Measurements from ENCODE around the gene SPRR3.

SPRR3 gene

GRCh38 chr1:153025797-153026196, 24.2 kb downstream of the SPRR3 start:
- no peak overlapping the region for H2AFZ ChIP-seq (ENCODE audit: low read length)
- H3K23ac ChIP-seq (ENCODE audit: low read depth, low read length, poor library complexity), result no peak overlapping the region
- H3K27ac ChIP-seq (replicated peaks; ENCODE audit: low read length), result no peak overlapping the region
- no peak for DNase-seq (ENCODE audit: low spot score)
- H2BK15ac ChIP-seq (ENCODE audit: low read length), result no peak overlapping the region
- H2BK5ac ChIP-seq (ENCODE audit: low read length), result no peak overlapping the region
- H3K4me2 ChIP-seq (ENCODE audit: insufficient read depth, low read length, poor library complexity, severe bottlenecking), result no peak overlapping the region
- no peaks in the 10 kb centered on the region for H3K36me3 ChIP-seq (replicated peaks in 1 of 2; ENCODE audit: control insufficient read depth in 2 of 2, insufficient read depth in 2 of 2, low read length in 2 of 2)
- WGBS, 2 donors (ENCODE audit: extremely low coverage in 2 of 2, insufficient read length in 2 of 2, insufficient replicate concordance in 1 of 2), result no CpG with 5 or more reads among the region's 1 CpG
- H2BK12ac ChIP-seq (ENCODE audit: low read length), result no peak overlapping the region
- no peaks in the 10 kb centered on the region for H3K4me1 ChIP-seq (ENCODE audit: control insufficient read depth in 2 of 2, insufficient read depth in 1 of 2, low read depth in 1 of 2, low read length in 2 of 2)
- no peak overlapping the region for H3K14ac ChIP-seq (ENCODE audit: low read length)
- H3K4me3 ChIP-seq (ENCODE audit: low read length in 2 of 2), result no peak overlapping the region
- no peak overlapping the region for H3K18ac ChIP-seq (ENCODE audit: low read length)
- no peak overlapping the region for H2AK5ac ChIP-seq (ENCODE audit: low read depth, low read length)
- no peak overlapping the region for H2BK120ac ChIP-seq (ENCODE audit: low read depth, low read length)
- H3K27me3 ChIP-seq (ENCODE audit: control insufficient read depth in 3 of 3, insufficient read depth in 3 of 3, low read depth in 1 of 3, low read length in 3 of 3), result no peaks in the 10 kb centered on the region
- H4K91ac ChIP-seq (ENCODE audit: low read depth, low read length, poor library complexity), result no peak overlapping the region
- H3K4ac ChIP-seq (ENCODE audit: low read length), result no peak overlapping the region
- H3K9ac ChIP-seq (ENCODE audit: low read depth, low read length, poor library complexity), result no peak overlapping the region
- H4K8ac ChIP-seq (ENCODE audit: low read depth, low read length), result no peak overlapping the region
- H3K9me3 ChIP-seq (replicated peaks in 1 of 2; ENCODE audit: control insufficient read depth in 2 of 2, insufficient read depth in 1 of 2, low read depth in 1 of 2, low read length in 2 of 2), result no peaks in the 10 kb centered on the region
- no peaks in the 10 kb centered on the region for H3K79me1 ChIP-seq (ENCODE audit: low read depth, low read length)

- no peak overlapping the region for H2BK15ac ChIP-seq (ENCODE audit: low read length)
- no peaks in the 10 kb centered on the region for H3K9me3 ChIP-seq (replicated peaks in 1 of 2; ENCODE audit: control insufficient read depth in 2 of 2, insufficient read depth in 1 of 2, low read depth in 1 of 2, low read length in 2 of 2)
- no peaks in the 10 kb centered on the region for H3K36me3 ChIP-seq (replicated peaks in 1 of 2; ENCODE audit: control insufficient read depth in 2 of 2, insufficient read depth in 2 of 2, low read length in 2 of 2)
- H2BK5ac ChIP-seq (ENCODE audit: low read length), result no peak overlapping the region
- no peak overlapping the region for H3K27ac ChIP-seq (replicated peaks; ENCODE audit: low read length)
- WGBS, 2 donors (ENCODE audit: extremely low coverage in 2 of 2, insufficient read length in 2 of 2, insufficient replicate concordance in 1 of 2), result no CpG with 5 or more reads among the region's 1 CpG
- peaks cover 0 to 2% of the 10 kb centered on the region in 2 donors for H3K4me1 ChIP-seq (ENCODE audit: control insufficient read depth in 2 of 2, insufficient read depth in 1 of 2, low read depth in 1 of 2, low read length in 2 of 2)
- H3K18ac ChIP-seq (ENCODE audit: low read length), result no peak overlapping the region
- H3K79me1 ChIP-seq (ENCODE audit: low read depth, low read length), result no peaks in the 10 kb centered on the region
- no peak overlapping the region for H4K91ac ChIP-seq (ENCODE audit: low read depth, low read length, poor library complexity)
- no peaks in the 10 kb centered on the region for H3K27me3 ChIP-seq (ENCODE audit: control insufficient read depth in 3 of 3, insufficient read depth in 3 of 3, low read depth in 1 of 3, low read length in 3 of 3)
- no peak overlapping the region for H2AK5ac ChIP-seq (ENCODE audit: low read depth, low read length)
- no peak overlapping the region for H3K4me3 ChIP-seq (ENCODE audit: low read length in 2 of 2)
- H2BK12ac ChIP-seq (ENCODE audit: low read length), result no peak overlapping the region
- H3K23ac ChIP-seq (ENCODE audit: low read depth, low read length, poor library complexity), result no peak overlapping the region
- no peak overlapping the region for H4K8ac ChIP-seq (ENCODE audit: low read depth, low read length)
- no peak overlapping the region for H3K4ac ChIP-seq (ENCODE audit: low read length)
- H3K4me2 ChIP-seq (ENCODE audit: insufficient read depth, low read length, poor library complexity, severe bottlenecking), result no peak overlapping the region
- H3K14ac ChIP-seq (ENCODE audit: low read length), result no peak overlapping the region
- no peak overlapping the region for H3K9ac ChIP-seq (ENCODE audit: low read depth, low read length, poor library complexity)
- no peak for DNase-seq (ENCODE audit: low spot score)
- no peak overlapping the region for H2AFZ ChIP-seq (ENCODE audit: low read length)
- no peak overlapping the region for H2BK120ac ChIP-seq (ENCODE audit: low read depth, low read length)
Observed at GRCh38 chr1:153028766-153029165, 27.2 kb downstream of the SPRR3 start.

DNA sequence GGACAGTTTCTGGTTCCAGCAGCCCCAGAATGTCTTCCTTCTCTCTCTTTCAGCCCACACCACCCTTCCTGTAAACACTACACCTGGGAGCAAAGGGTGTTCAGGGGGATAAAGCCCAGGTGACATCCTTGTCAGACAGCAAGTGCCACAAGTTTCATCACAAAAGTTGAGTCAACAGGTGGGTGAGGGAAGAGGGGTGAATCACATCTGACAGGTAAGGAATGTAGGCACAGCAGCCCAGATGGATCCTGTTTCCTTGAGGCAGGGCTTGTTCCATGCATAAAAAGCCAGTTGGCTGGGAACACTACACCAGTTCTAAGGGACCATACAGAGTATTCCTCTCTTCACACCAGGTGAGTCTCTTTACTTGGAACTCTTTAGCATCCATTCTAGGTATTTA, 29.3 kb downstream of the SPRR3 start, which contains the start of gene SPRR1B:
Gene SPRR1B (plus strand): TSS at position 309 of the 400 bp plus-strand sequence. CDS start 1,143 bp downstream, outside the sequence.
- H3K4me2 ChIP-seq (ENCODE audit: insufficient read depth, low read length, poor library complexity, severe bottlenecking), result no peak within 1 kb of the TSS
- H4K8ac ChIP-seq (ENCODE audit: low read depth, low read length), result no peak within 1 kb of the TSS
- no peak within 1 kb of the TSS for H3K23ac ChIP-seq (ENCODE audit: low read depth, low read length, poor library complexity)
- H3K4ac ChIP-seq (ENCODE audit: low read length), result no peak within 1 kb of the TSS
- no peaks in the 10 kb centered on the region for H3K27me3 ChIP-seq (ENCODE audit: control insufficient read depth in 3 of 3, insufficient read depth in 3 of 3, low read depth in 1 of 3, low read length in 3 of 3)
- no peaks in the 10 kb centered on the region for H3K36me3 ChIP-seq (replicated peaks in 1 of 2; ENCODE audit: control insufficient read depth in 2 of 2, insufficient read depth in 2 of 2, low read length in 2 of 2)
- no peaks in the 10 kb centered on the region for H3K9me3 ChIP-seq (replicated peaks in 1 of 2; ENCODE audit: control insufficient read depth in 2 of 2, insufficient read depth in 1 of 2, low read depth in 1 of 2, low read length in 2 of 2)
- H3K4me1 ChIP-seq (ENCODE audit: control insufficient read depth in 2 of 2, insufficient read depth in 1 of 2, low read depth in 1 of 2, low read length in 2 of 2), result peaks cover 0 to 4% of the 10 kb centered on the region in 2 donors
- H2BK12ac ChIP-seq (ENCODE audit: low read length), result no peak within 1 kb of the TSS
- DNase-seq (ENCODE audit: low spot score), result no peak
- no peak within 1 kb of the TSS for H3K18ac ChIP-seq (ENCODE audit: low read length)
- no peak within 1 kb of the TSS for H3K14ac ChIP-seq (ENCODE audit: low read length)
- H2AK5ac ChIP-seq (ENCODE audit: low read depth, low read length), result no peak within 1 kb of the TSS
- H3K27ac ChIP-seq (replicated peaks; ENCODE audit: low read length), result no peak within 1 kb of the TSS
- no peak within 1 kb of the TSS for H2AFZ ChIP-seq (ENCODE audit: low read length)
- H3K79me1 ChIP-seq (ENCODE audit: low read depth, low read length), result no peaks in the 10 kb centered on the region
- no peak within 1 kb of the TSS for H3K9ac ChIP-seq (ENCODE audit: low read depth, low read length, poor library complexity)
- no peak within 1 kb of the TSS for H4K91ac ChIP-seq (ENCODE audit: low read depth, low read length, poor library complexity)
- H2BK15ac ChIP-seq (ENCODE audit: low read length), result no peak within 1 kb of the TSS
- no peak within 1 kb of the TSS for H3K4me3 ChIP-seq (ENCODE audit: low read length in 2 of 2)
- no peak within 1 kb of the TSS for H2BK5ac ChIP-seq (ENCODE audit: low read length)
- no peak within 1 kb of the TSS for H2BK120ac ChIP-seq (ENCODE audit: low read depth, low read length)

DNA sequence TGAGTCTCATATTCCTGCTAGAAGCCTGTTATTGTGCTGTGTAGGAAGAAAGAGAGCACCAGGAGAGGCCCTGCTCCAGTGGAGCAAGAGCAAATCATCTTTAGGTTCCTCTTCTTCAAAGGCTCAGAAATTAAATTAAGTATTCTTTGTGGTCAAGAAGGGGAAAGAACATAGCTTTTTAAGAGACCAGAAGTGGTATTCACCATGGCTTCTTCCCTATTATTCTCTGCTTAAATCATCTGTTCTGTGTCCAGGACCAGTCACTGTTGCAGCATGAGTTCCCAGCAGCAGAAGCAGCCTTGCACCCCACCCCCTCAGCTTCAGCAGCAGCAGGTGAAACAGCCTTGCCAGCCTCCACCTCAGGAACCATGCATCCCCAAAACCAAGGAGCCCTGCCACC, 30.5 kb downstream of the SPRR3 start:
- no peak overlapping the region for H4K8ac ChIP-seq (ENCODE audit: low read depth, low read length)
- H2BK15ac ChIP-seq (ENCODE audit: low read length), result no peak overlapping the region
- no peaks in the 10 kb centered on the region for H3K9me3 ChIP-seq (replicated peaks in 1 of 2; ENCODE audit: control insufficient read depth in 2 of 2, insufficient read depth in 1 of 2, low read depth in 1 of 2, low read length in 2 of 2)
- H4K91ac ChIP-seq (ENCODE audit: low read depth, low read length, poor library complexity), result no peak overlapping the region
- H2BK12ac ChIP-seq (ENCODE audit: low read length), result no peak overlapping the region
- H3K27ac ChIP-seq (replicated peaks; ENCODE audit: low read length), result no peak overlapping the region
- H3K4me1 ChIP-seq (ENCODE audit: control insufficient read depth in 2 of 2, insufficient read depth in 1 of 2, low read depth in 1 of 2, low read length in 2 of 2), result peaks cover 0 to 4% of the 10 kb centered on the region in 2 donors
- H3K4me3 ChIP-seq (ENCODE audit: low read length in 2 of 2), result no peak overlapping the region
- no peak overlapping the region for H2AFZ ChIP-seq (ENCODE audit: low read length)
- no peak overlapping the region for H2BK120ac ChIP-seq (ENCODE audit: low read depth, low read length)
- no peaks in the 10 kb centered on the region for H3K27me3 ChIP-seq (ENCODE audit: control insufficient read depth in 3 of 3, insufficient read depth in 3 of 3, low read depth in 1 of 3, low read length in 3 of 3)
- H2BK5ac ChIP-seq (ENCODE audit: low read length), result no peak overlapping the region
- H3K23ac ChIP-seq (ENCODE audit: low read depth, low read length, poor library complexity), result no peak overlapping the region
- H3K18ac ChIP-seq (ENCODE audit: low read length), result no peak overlapping the region
- H2AK5ac ChIP-seq (ENCODE audit: low read depth, low read length), result no peak overlapping the region
- no peak overlapping the region for H3K14ac ChIP-seq (ENCODE audit: low read length)
- H3K9ac ChIP-seq (ENCODE audit: low read depth, low read length, poor library complexity), result no peak overlapping the region
- no peaks in the 10 kb centered on the region for H3K36me3 ChIP-seq (replicated peaks in 1 of 2; ENCODE audit: control insufficient read depth in 2 of 2, insufficient read depth in 2 of 2, low read length in 2 of 2)
- DNase-seq (ENCODE audit: low spot score), result no peak
- no peak overlapping the region for H3K4ac ChIP-seq (ENCODE audit: low read length)
- H3K79me1 ChIP-seq (ENCODE audit: low read depth, low read length), result no peaks in the 10 kb centered on the region
- no peak overlapping the region for H3K4me2 ChIP-seq (ENCODE audit: insufficient read depth, low read length, poor library complexity, severe bottlenecking)

All from neuronal stem cell (in vitro differentiated cells).